SU-DHL-6 (cell line): ENCODE data around the gene TMEM132A.

ENCODE experiments used
- H2AFZ ChIP-seq: fragments of 200-600 bp; sonication (generic); 2 replicates; pipeline ENCODE4 v1.6.1; 2014; ENCODE audit warnings: low read depth, mild to moderate bottlenecking, moderate library complexity, mixed read lengths, antibody characterized with exemption, low read length; ENCODE audit not compliant: severe bottlenecking
- H3F3A ChIP-seq: fragments of 200-600 bp; shearing (Covaris generic); 2 replicates; pipeline ENCODE4 v1.6.0; 2016; ENCODE audit warnings: antibody characterized with exemption, mild to moderate bottlenecking; ENCODE audit not compliant: insufficient read depth
- H3K27ac ChIP-seq: fragments of 200-600 bp; sonication (generic); 2 replicates; pipeline ENCODE4 v1.5.1; 2016; ENCODE audit warnings: low read depth, mild to moderate bottlenecking, low read length, moderate library complexity, mixed read lengths
- H3K27me3 ChIP-seq: fragments of 200-600 bp; sonication (generic), shearing (Covaris generic); 2 replicates; pipeline ENCODE4 v1.6.0; 2014; ENCODE audit warnings: mild to moderate bottlenecking, low read length
- H3K36me3 ChIP-seq: fragments of 200-600 bp; sonication (generic); 2 replicates; pipeline ENCODE4 v1.6.1; 2014; ENCODE audit warnings: mild to moderate bottlenecking, low read length, mixed read lengths
- H3K4me2 ChIP-seq: fragments of 300-600, 200-600 bp; shearing (Covaris generic), sonication (generic); 2 replicates; pipeline ENCODE4 v1.6.0; 2014; ENCODE audit warnings: low read length, low read depth, mild to moderate bottlenecking; ENCODE audit not compliant: poor library complexity, severe bottlenecking
- H3K4me3 ChIP-seq: fragments of 200-600 bp; sonication (generic); 2 replicates; pipeline ENCODE4 v1.5.1; 2014; ENCODE audit warnings: antibody characterized with exemption, low read length, mild to moderate bottlenecking, mixed read lengths; ENCODE audit not compliant: insufficient read depth, poor library complexity, severe bottlenecking
- H3K79me2 ChIP-seq: fragments of 200-600 bp; sonication (generic); 2 replicates; pipeline ENCODE4 v1.6.1; 2014; ENCODE audit warnings: mild to moderate bottlenecking, low read length, moderate library complexity; ENCODE audit not compliant: insufficient read depth
- H3K9ac ChIP-seq: fragments of 200-600 bp; sonication (generic); 2 replicates; pipeline ENCODE4 v1.7.0; 2014; ENCODE audit warnings: mild to moderate bottlenecking, low read length
- H3K9me2 ChIP-seq: fragments of 200-600 bp; sonication (generic); replicated peaks from 2 replicates; pipeline ENCODE4 v1.6.1; 2014; ENCODE audit warnings: low read length; ENCODE audit not compliant: insufficient read depth
- H3K9me3 ChIP-seq: fragments of 200-600 bp; sonication (generic); 2 replicates; pipeline ENCODE4 v1.6.1; 2014; ENCODE audit warnings: low read length, mixed read lengths; ENCODE audit not compliant: insufficient read depth
- H4K20me1 ChIP-seq: fragments of 200-600 bp; sonication (generic); 2 replicates; pipeline ENCODE4 v1.6.1; 2014; ENCODE audit warnings: low read depth, mild to moderate bottlenecking, antibody characterized with exemption, low read length, moderate library complexity, mixed read lengths
- EZH2phosphoT487 ChIP-seq: fragments of 200-600 bp; sonication (generic), shearing (Covaris generic); conservative IDR thresholded peaks from 2 replicates; pipeline ENCODE4 v1.6.1; 2018; ENCODE audit warnings: mild to moderate bottlenecking, antibody characterized with exemption, low read length, moderate library complexity, mixed read lengths
- TF ChIP-seq, protein P1 (sequence below): fragments of 200-600 bp; sonication (generic); IDR thresholded peaks from one replicate; pipeline ENCODE4 v1.5.1; 2017; ENCODE audit warnings: antibody characterized with exemption, mild to moderate bottlenecking, low read length, moderate library complexity; ENCODE audit not compliant: insufficient read depth, poor library complexity, severe bottlenecking

TMEM132A gene

DNA sequence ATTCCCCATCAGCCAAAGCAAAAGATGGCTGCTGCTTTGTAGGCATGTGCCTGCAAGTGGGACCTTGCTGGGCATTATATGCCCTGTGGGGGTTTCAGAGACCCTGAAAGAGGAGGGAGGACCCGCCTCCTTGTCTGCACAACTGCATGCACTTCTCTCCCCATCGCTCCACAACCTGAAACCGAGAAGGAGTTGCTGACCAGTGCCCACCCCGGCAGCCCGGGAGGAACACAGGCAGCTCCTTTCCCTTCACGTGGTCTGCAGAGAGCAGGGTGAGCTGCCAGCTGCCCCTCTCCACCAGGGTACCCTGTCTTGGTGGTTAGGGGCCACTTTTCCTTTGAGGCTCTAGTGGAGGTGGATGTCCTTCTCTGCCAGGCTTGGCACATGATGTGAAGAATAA, 1.4 kb upstream of the TMEM132A start:
- Histone ChIP-seq H3K9me2 (no peaks in the 10 kb centered on the region), H4K20me1 (no peaks in the 10 kb centered on the region), H3K36me3 (peaks cover 7% of the 10 kb centered on the region; the same call in 1 of the 2 replicates), H3K9ac (no peak overlapping the region), H3K79me2 (peaks cover 12% of the 10 kb centered on the region), H2AFZ (no peak overlapping the region), H3K4me3 (no peak overlapping the region), H3K9me3 (no peaks in the 10 kb centered on the region), H3K4me2 (no peak overlapping the region), H3K27ac (no peak overlapping the region), H3K27me3 (no peaks in the 10 kb centered on the region), H3F3A (no peaks in the 10 kb centered on the region)
- TF ChIP-seq, protein P1, sequence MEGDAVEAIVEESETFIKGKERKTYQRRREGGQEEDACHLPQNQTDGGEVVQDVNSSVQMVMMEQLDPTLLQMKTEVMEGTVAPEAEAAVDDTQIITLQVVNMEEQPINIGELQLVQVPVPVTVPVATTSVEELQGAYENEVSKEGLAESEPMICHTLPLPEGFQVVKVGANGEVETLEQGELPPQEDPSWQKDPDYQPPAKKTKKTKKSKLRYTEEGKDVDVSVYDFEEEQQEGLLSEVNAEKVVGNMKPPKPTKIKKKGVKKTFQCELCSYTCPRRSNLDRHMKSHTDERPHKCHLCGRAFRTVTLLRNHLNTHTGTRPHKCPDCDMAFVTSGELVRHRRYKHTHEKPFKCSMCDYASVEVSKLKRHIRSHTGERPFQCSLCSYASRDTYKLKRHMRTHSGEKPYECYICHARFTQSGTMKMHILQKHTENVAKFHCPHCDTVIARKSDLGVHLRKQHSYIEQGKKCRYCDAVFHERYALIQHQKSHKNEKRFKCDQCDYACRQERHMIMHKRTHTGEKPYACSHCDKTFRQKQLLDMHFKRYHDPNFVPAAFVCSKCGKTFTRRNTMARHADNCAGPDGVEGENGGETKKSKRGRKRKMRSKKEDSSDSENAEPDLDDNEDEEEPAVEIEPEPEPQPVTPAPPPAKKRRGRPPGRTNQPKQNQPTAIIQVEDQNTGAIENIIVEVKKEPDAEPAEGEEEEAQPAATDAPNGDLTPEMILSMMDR, result no peak
- TF ChIP-seq EZH2phosphoT487, result no peak

DNA sequence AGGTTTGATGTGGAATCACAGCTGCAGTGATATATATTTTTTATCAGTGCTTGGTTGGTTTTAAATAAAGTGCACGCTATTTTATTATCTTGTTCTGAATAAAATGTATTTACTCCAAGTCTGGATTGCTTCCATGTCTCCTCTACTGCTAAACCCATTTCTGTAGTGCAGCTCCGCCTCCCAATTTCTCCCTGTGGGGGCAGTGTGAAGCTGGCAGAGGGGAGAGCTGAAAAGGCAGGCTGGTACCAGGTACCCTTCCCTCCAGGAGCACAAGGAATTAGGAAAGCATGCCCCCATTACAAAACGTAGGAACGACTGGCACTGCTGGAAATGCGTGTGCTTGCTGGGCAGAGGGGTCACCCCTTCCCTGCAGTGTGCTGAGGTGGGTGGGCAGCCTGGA, 934 bp upstream of the TMEM132A start:
- no peak overlapping the region for H3K4me2 ChIP-seq
- peaks cover 7% of the 10 kb centered on the region; the same call in 1 of the 2 replicates for H3K36me3 ChIP-seq

DNA sequence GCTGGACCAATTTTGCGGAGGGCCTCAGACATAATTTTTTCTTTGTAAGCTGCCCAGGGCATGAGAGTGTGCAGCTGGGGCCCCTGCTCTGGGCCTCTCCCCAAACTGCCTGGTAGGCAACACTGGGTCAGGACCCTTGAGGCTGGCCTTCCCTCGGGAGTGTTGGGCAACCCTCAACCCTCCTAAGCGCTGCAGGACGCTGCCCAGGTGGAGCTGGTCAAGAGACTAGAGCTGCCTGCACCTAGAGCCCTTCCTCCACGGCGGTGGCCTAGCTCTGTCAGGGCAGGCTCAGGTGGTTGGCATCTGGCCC, 505 bp upstream of the TMEM132A start:
- peaks cover 4% of the 10 kb centered on the region; the same call in 1 of the 2 replicates for H3K79me2 ChIP-seq
- no peaks in the 10 kb centered on the region for H3K9me3 ChIP-seq
- no peak overlapping the region for H3K27ac ChIP-seq
- no peak for TF ChIP-seq EZH2phosphoT487
- TF ChIP-seq, protein P1, result no peak
- no peaks in the 10 kb centered on the region for H4K20me1 ChIP-seq
- H3K9me2 ChIP-seq, result no peaks in the 10 kb centered on the region
- no peaks in the 10 kb centered on the region for H3F3A ChIP-seq
- H3K36me3 ChIP-seq, result peaks cover 7% of the 10 kb centered on the region; the same call in 1 of the 2 replicates
- H3K4me3 ChIP-seq, result no peak overlapping the region
- no peak overlapping the region for H3K4me2 ChIP-seq
- H3K9ac ChIP-seq, result no peak overlapping the region
- no peaks in the 10 kb centered on the region for H3K27me3 ChIP-seq
- no peak overlapping the region for H2AFZ ChIP-seq

More for the DNA sequence above, 934 bp upstream of the TMEM132A start:
- Histone ChIP-seq H3K4me3 (no peak overlapping the region), H3K79me2 (peaks cover 8% of the 10 kb centered on the region), H2AFZ (no peak overlapping the region), H3K27me3 (no peaks in the 10 kb centered on the region), H3K9ac (no peak overlapping the region), H3K9me3 (no peaks in the 10 kb centered on the region), H3K27ac (no peak overlapping the region), H3F3A (no peaks in the 10 kb centered on the region), H3K9me2 (no peaks in the 10 kb centered on the region), H4K20me1 (no peaks in the 10 kb centered on the region)
- TF ChIP-seq, protein P1, result no peak
- TF ChIP-seq EZH2phosphoT487, result no peak
